Retinal pigment epithelial cell (primary cell): ENCODE data around the gene TIMP4.

Experiments
- DNase-seq: peaks from one replicate; pipeline ENCODE4 v3.0.0-alpha.2; 2010; ENCODE audit warnings: low read depth
- H3K4me3 ChIP-seq: 2 replicates; pipeline ENCODE4 v1.5.1; 2011; ENCODE audit warnings: mild to moderate bottlenecking, low read length, control low read depth, moderate library complexity
- TF ChIP-seq, protein P1 (sequence below): conservative IDR thresholded peaks from 2 replicates; pipeline ENCODE4 v1.5.1; 2011; ENCODE audit warnings: low read depth, low read length, control low read depth, inconsistent platforms

Gene TIMP4

DNA sequence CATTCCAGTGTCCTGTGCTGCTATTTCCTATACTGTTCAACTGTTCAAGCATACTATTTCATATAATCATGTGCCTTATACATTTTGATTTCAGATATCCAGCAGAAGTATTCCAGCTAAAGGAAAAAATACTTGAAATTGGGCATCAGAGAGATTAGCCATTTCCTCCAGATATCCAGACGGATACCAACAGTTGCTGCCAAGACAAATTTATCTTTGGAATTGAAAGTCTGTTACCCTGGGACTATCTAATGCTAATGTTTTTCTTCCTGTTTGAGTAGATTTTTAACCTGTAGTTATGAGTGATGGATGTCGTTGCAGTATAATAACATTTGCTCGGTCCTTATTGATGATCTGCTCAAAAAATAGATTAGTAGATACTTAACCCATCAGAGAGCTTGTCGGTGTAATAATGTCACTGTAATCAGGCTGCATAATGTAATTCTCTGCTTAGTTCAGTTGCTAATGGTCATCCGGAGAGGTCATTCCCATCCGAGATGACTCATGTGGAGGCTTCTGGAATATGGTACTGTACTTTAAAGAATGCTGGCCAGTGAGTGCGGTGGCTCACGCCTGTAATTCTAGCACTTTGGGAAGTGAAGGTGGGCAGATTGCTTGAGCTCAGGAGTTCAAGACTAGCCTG, 51.5 kb downstream of the TIMP4 start:
- TF ChIP-seq, protein P1, sequence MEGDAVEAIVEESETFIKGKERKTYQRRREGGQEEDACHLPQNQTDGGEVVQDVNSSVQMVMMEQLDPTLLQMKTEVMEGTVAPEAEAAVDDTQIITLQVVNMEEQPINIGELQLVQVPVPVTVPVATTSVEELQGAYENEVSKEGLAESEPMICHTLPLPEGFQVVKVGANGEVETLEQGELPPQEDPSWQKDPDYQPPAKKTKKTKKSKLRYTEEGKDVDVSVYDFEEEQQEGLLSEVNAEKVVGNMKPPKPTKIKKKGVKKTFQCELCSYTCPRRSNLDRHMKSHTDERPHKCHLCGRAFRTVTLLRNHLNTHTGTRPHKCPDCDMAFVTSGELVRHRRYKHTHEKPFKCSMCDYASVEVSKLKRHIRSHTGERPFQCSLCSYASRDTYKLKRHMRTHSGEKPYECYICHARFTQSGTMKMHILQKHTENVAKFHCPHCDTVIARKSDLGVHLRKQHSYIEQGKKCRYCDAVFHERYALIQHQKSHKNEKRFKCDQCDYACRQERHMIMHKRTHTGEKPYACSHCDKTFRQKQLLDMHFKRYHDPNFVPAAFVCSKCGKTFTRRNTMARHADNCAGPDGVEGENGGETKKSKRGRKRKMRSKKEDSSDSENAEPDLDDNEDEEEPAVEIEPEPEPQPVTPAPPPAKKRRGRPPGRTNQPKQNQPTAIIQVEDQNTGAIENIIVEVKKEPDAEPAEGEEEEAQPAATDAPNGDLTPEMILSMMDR, result no peak
- no peak for DNase-seq
- no peak overlapping the region for H3K4me3 ChIP-seq
